GM23338 (cell line): ENCODE measurements around the gene DDB1.

Source experiments
- EZH2 ChIP-seq: fragments of 200-600 bp; sonication (generic); IDR thresholded peaks from one replicate; pipeline ENCODE4 v1.8.0; 2017; ENCODE audit warnings: antibody characterized with exemption, mild to moderate bottlenecking, low read depth; ENCODE audit not compliant: unreplicated experiment
- EZH2phosphoT487 ChIP-seq: fragments of 200-600 bp; sonication (generic); IDR thresholded peaks from one replicate; pipeline ENCODE4 v1.8.1; 2018; ENCODE audit warnings: antibody characterized with exemption; ENCODE audit not compliant: unreplicated experiment
- REST ChIP-seq: IDR thresholded peaks from one replicate; pipeline ENCODE4 v1.6.1; 2018; ENCODE audit warnings: antibody characterized with exemption; ENCODE audit not compliant: unreplicated experiment
- ZNF114 ChIP-seq: fragments of 250-450 bp; sonication (Bioruptor Pico); IDR thresholded peaks from 2 replicates; pipeline ENCODE4 v1.5.0; 2020; ENCODE audit warnings: mild to moderate bottlenecking, moderate library complexity
- ZNF462 ChIP-seq: fragments of 250-450 bp; sonication (Bioruptor Pico); IDR thresholded peaks from 2 replicates; pipeline ENCODE4 v1.5.0; 2020; ENCODE audit warnings: mild to moderate bottlenecking, moderate library complexity
- TF ChIP-seq, protein P1 (sequence below), 2 experiments: fragments of 200-600 bp in 1 of 2; sonication (generic) in 1 of 2; conservative IDR thresholded peaks; 2 replicates each; pipeline versions ENCODE4 v1.5.1 to v1.6.1; 2016 to 2017; ENCODE audit warnings: antibody characterized with exemption in 2 of 2, low read depth in 2 of 2, mild to moderate bottlenecking in 2 of 2, moderate library complexity in 1 of 2

DNA sequence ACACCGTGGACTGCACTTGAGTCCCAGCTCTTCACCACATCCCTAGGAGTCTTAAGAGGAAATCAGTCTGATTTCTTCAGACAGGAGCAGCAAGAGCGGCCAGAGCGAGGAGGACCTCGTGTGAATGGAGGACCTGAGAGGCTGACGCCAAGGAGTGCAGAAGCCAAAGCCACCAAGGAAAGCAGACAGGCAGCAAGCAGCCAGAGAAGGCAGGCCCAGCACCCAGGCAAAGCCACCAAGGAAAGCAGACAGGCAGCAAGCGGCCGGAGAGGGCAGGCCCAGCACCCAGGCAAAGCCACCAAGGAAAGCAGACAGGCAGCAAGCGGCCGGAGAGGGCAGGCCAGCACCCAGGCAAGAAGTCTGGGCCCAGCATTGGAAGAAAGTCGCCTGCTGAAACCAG is 17.0 kb upstream of the DDB1 start:
- TF ChIP-seq EZH2phosphoT487 (no peak), ZNF114 (no peak), ZNF462 (CRISPR knock-in tag) (no peak), EZH2 (no peak), REST (no peak)
- TF ChIP-seq, protein P1, sequence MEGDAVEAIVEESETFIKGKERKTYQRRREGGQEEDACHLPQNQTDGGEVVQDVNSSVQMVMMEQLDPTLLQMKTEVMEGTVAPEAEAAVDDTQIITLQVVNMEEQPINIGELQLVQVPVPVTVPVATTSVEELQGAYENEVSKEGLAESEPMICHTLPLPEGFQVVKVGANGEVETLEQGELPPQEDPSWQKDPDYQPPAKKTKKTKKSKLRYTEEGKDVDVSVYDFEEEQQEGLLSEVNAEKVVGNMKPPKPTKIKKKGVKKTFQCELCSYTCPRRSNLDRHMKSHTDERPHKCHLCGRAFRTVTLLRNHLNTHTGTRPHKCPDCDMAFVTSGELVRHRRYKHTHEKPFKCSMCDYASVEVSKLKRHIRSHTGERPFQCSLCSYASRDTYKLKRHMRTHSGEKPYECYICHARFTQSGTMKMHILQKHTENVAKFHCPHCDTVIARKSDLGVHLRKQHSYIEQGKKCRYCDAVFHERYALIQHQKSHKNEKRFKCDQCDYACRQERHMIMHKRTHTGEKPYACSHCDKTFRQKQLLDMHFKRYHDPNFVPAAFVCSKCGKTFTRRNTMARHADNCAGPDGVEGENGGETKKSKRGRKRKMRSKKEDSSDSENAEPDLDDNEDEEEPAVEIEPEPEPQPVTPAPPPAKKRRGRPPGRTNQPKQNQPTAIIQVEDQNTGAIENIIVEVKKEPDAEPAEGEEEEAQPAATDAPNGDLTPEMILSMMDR (conservative IDR thresholded peaks at IDR 0.05; ENCODE audit: low read depth in 2 of 2) = no peak
